HG02623 (cell line): Measurements from ENCODE around the gene ZNF605.
"Not testable (repeated sequence)": the region's sequence is repeated elsewhere in the genome, so short reads cannot be mapped to it uniquely, and the experiment has no call there.

Source experiments
- ATAC-seq: cut with Tn5 transposase; IDR thresholded peaks from one replicate; pipeline ENCODE4 v1.9.1; 2021; ENCODE audit warnings: moderate library complexity; ENCODE audit not compliant: unreplicated experiment

Gene ZNF605

GRCh38 chr12:132908145-132909029 lies 47.7 kb downstream of the ZNF605 start:
- ATAC-seq = peak; percentile 91

- not testable (repeated sequence) for ATAC-seq
These were observed 48.3 kb downstream of the ZNF605 start for GRCh38 chr12:132907789-132908144.

GRCh38 chr12:132907216-132907615 lies 48.9 kb downstream of the ZNF605 start:
- ATAC-seq = no peak

GRCh38 chr12:132904718-132905328 lies 51.3 kb downstream of the ZNF605 start:
- ATAC-seq = no peak

- no peak for ATAC-seq
These were observed 57.1 kb downstream of the ZNF605 start for GRCh38 chr12:132899033-132899432.

- ATAC-seq = no peak
These were observed 67.3 kb downstream of the ZNF605 start for GRCh38 chr12:132888852-132889251.

GRCh38 chr12:132887513-132888351 lies 68.4 kb downstream of the ZNF605 start, which contains the start of gene CHFR:
CHFR (minus strand) TSS chr12:132887605; CDS start chr12:132887328, 277 bp downstream.
- peak; percentile 98 for ATAC-seq

GRCh38 chr12:132886529-132887477 lies 69.3 kb downstream of the ZNF605 start:
- peak; percentile 14 for ATAC-seq

- ATAC-seq = no peak
These were observed 74.3 kb downstream of the ZNF605 start for GRCh38 chr12:132881818-132882217.

GRCh38 chr12:132874620-132875019 lies 81.5 kb downstream of the ZNF605 start:
- not testable (repeated sequence) for ATAC-seq

GRCh38 chr12:132874175-132874574 lies 81.9 kb downstream of the ZNF605 start:
- ATAC-seq = no peak

- no peak for ATAC-seq
These were observed 82.4 kb downstream of the ZNF605 start for GRCh38 chr12:132873724-132874123.

GRCh38 chr12:132872975-132873421 lies 83.1 kb downstream of the ZNF605 start:
- ATAC-seq = no peak

- no peak for ATAC-seq
These were observed 83.8 kb downstream of the ZNF605 start for GRCh38 chr12:132872073-132872855.

GRCh38 chr12:132869551-132869950 lies 86.6 kb downstream of the ZNF605 start:
- ATAC-seq = no peak
